IPS-18c (cell line): ENCODE data around the gene PDE11A.

ENCODE experiments used
- H3K4me3 ChIP-seq: 2 replicates; pipeline ENCODE4 v1.7.0; 2013; ENCODE audit warnings: low read depth, mild to moderate bottlenecking, low read length, moderate library complexity; ENCODE audit not compliant: insufficient read depth
- H3K9me3 ChIP-seq: one replicate; pipeline ENCODE4 v1.6.1; 2013; ENCODE audit warnings: mild to moderate bottlenecking, low read length, moderate library complexity; ENCODE audit not compliant: control insufficient read depth, insufficient read depth

PDE11A gene

GRCh38 chr2:177592397-177592796 lies 480.2 kb downstream of the PDE11A start:
- H3K9me3 ChIP-seq: no peaks in the 10 kb centered on the region

DNA sequence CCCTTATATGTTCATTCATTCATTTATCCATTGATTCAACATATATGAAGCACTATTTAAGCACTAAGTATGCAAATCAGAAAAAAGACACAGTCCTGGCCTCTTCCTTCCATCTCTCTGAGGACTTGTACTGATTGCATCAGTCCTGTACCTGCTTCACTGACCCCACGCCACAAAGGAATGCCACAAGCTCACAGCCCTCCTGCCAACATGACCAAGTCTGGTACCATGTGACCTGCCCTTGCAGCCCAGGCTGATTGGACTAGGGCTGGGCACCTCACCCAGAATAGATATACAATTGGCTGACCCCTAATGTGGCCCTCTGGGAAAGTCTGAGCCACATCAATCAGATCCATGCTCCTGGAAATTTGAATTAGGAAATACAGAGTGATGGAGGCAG lies 483.4 kb downstream of the PDE11A start:
- Histone ChIP-seq H3K9me3 (no peaks in the 10 kb centered on the region), H3K4me3 (no peak overlapping the region)

More at GRCh38 chr2:177592397-177592796, 480.2 kb downstream of the PDE11A start:
- no peak overlapping the region for H3K4me3 ChIP-seq

GRCh38 chr2:177588671-177589070 lies 483.9 kb downstream of the PDE11A start:
- H3K4me3 ChIP-seq: no peak overlapping the region
- no peaks in the 10 kb centered on the region for H3K9me3 ChIP-seq

GRCh38 chr2:177587371-177587770 lies 485.2 kb downstream of the PDE11A start:
- H3K9me3 ChIP-seq: no peaks in the 10 kb centered on the region

DNA sequence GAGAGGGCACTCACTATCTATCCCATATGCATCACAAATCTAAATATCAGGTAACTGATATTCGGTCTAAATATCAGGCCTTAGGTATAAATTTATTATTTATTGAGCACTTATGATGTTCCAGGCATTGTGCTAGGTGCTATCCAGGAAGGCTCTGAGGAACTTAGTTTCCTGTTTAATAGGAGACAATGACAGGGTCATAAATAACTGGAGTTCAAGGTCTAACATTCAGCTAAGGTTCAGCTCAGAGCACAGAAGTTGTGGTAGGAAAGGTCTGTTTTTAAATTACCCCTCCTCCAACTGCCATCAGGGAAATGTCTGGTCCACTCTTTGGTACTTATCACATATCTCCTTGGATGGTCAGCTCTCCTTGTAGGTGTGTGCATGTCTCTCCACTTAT lies 486.4 kb downstream of the PDE11A start:
- no peak overlapping the region for H3K4me3 ChIP-seq

More at GRCh38 chr2:177587371-177587770, 485.2 kb downstream of the PDE11A start:
- no peak overlapping the region for H3K4me3 ChIP-seq

DNA sequence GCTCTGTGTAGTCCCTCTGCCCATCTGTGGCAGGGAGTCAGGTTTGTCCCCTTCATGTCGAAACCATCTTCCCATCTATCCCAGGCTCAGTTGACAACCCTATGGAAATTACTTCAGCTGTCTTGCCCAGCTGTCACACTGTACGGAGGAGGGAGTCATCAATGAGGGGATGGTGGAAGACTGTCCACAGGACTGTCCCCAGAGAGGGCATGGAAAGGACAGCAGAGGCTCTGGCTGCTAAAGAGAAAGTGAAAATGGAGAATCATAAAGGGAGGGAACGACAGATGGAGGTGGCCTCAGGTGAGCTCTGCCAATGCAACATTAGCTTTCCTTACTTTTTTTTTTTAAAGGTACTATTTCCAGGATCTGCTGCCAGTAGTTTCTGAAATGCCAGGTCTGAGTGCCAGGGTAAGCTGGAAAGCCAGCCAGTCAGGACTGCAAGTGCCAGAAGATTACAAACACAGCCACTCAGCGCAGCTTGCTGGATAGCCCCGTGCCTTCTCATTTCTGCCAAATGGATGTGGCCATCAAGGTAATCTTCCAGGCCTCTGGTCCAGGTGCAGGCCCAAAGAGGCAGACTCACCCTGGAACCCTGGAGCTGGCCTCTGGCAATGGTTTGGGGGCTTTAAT lies 487.2 kb downstream of the PDE11A start:
- H3K9me3 ChIP-seq: peaks cover 2% of the 10 kb centered on the region
- no peak overlapping the region for H3K4me3 ChIP-seq

More for the DNA sequence above, 486.4 kb downstream of the PDE11A start:
- H3K9me3 ChIP-seq: no peaks in the 10 kb centered on the region

- Histone ChIP-seq H3K4me3 (no peak overlapping the region), H3K9me3 (peaks cover 2% of the 10 kb centered on the region)
These were observed 488.4 kb downstream of the PDE11A start for GRCh38 chr2:177584030-177584692.

- H3K4me3 ChIP-seq: no peak overlapping the region
- H3K9me3 ChIP-seq: peaks cover 2% of the 10 kb centered on the region
These were observed 490.6 kb downstream of the PDE11A start for GRCh38 chr2:177582000-177582399.

- Histone ChIP-seq H3K4me3 (no peak overlapping the region), H3K9me3 (peaks cover 2% of the 10 kb centered on the region)
These were observed 493.0 kb downstream of the PDE11A start for GRCh38 chr2:177579486-177580036.

GRCh38 chr2:177578454-177578853 lies 494.1 kb downstream of the PDE11A start:
- no peak overlapping the region for H3K4me3 ChIP-seq
- peaks cover 2% of the 10 kb centered on the region for H3K9me3 ChIP-seq

- H3K4me3 ChIP-seq: no peak overlapping the region
- peaks cover 2% of the 10 kb centered on the region for H3K9me3 ChIP-seq
These were observed 495.5 kb downstream of the PDE11A start for GRCh38 chr2:177577075-177577474.

GRCh38 chr2:177575358-177575757 lies 497.2 kb downstream of the PDE11A start:
- Histone ChIP-seq H3K4me3 (no peak overlapping the region), H3K9me3 (no peaks in the 10 kb centered on the region)

GRCh38 chr2:177574356-177574755 lies 498.2 kb downstream of the PDE11A start:
- no peaks in the 10 kb centered on the region for H3K9me3 ChIP-seq
- no peak overlapping the region for H3K4me3 ChIP-seq
